Mucosa of stomach (tissue), 1 donor: ENCODE measurements around the gene GAP43.

Source experiments
- H3K27me3 ChIP-seq: one replicate; pipeline ENCODE4 v1.7.0; 2013; ENCODE audit warnings: mild to moderate bottlenecking, low read length; ENCODE audit not compliant: control insufficient read depth, insufficient read depth
- H3K36me3 ChIP-seq: one replicate; pipeline ENCODE4 v1.7.0; 2013; ENCODE audit warnings: low read length; ENCODE audit not compliant: control insufficient read depth, insufficient read depth
- H3K4me1 ChIP-seq: one replicate; pipeline ENCODE4 v1.7.0; 2013; ENCODE audit warnings: mild to moderate bottlenecking, low read length; ENCODE audit not compliant: control insufficient read depth, insufficient read depth
- H3K4me3 ChIP-seq: one replicate; pipeline ENCODE4 v1.7.0; 2013; ENCODE audit warnings: low read length
- H3K9ac ChIP-seq: one replicate; pipeline ENCODE4 v1.7.0; 2013; ENCODE audit warnings: mild to moderate bottlenecking, low read length, moderate library complexity
- H3K9me3 ChIP-seq: one replicate; pipeline ENCODE4 v1.7.0; 2013; ENCODE audit warnings: mild to moderate bottlenecking, low read length, moderate library complexity; ENCODE audit not compliant: control insufficient read depth
- donor health status: Pancreatic carcinoma.

The GAP43 gene

GRCh38 chr3:115766587-115767482 lies 143.5 kb downstream of the GAP43 start:
- H3K4me3 ChIP-seq = no peak overlapping the region
- no peaks in the 10 kb centered on the region for H3K4me1 ChIP-seq
- H3K27me3 ChIP-seq = no peaks in the 10 kb centered on the region
- no peaks in the 10 kb centered on the region for H3K36me3 ChIP-seq
- no peaks in the 10 kb centered on the region for H3K9me3 ChIP-seq
- no peak overlapping the region for H3K9ac ChIP-seq

GRCh38 chr3:115768661-115769060 lies 145.4 kb downstream of the GAP43 start:
- H3K4me3 ChIP-seq = no peak overlapping the region
- H3K9ac ChIP-seq = no peak overlapping the region

More at GRCh38 chr3:115768661-115769060, 145.4 kb downstream of the GAP43 start:
- Histone ChIP-seq H3K36me3 (no peaks in the 10 kb centered on the region), H3K9me3 (no peaks in the 10 kb centered on the region), H3K27me3 (no peaks in the 10 kb centered on the region), H3K4me1 (no peaks in the 10 kb centered on the region)
